ENCODE data around the gene ZCCHC7.
"Not testable (repeated sequence)": the region's sequence is repeated elsewhere in the genome, so short reads cannot be mapped to it uniquely, and the experiment has no call there.

The ZCCHC7 gene

GRCh38 chr9:37203456-37203855, 83.1 kb downstream of the ZCCHC7 start:
- H3K27me3 Mint-ChIP-seq, ATAC-seq, H3K4me3 Mint-ChIP-seq, H3K27ac Mint-ChIP-seq, DNase-seq: not testable (repeated sequence)
- H3K4me1 Mint-ChIP-seq: peaks cover 50% of the 10 kb centered on the region
- H3K9me3 Mint-ChIP-seq: peaks cover 0 to 15% of the 10 kb centered on the region in 2 donors

DNA sequence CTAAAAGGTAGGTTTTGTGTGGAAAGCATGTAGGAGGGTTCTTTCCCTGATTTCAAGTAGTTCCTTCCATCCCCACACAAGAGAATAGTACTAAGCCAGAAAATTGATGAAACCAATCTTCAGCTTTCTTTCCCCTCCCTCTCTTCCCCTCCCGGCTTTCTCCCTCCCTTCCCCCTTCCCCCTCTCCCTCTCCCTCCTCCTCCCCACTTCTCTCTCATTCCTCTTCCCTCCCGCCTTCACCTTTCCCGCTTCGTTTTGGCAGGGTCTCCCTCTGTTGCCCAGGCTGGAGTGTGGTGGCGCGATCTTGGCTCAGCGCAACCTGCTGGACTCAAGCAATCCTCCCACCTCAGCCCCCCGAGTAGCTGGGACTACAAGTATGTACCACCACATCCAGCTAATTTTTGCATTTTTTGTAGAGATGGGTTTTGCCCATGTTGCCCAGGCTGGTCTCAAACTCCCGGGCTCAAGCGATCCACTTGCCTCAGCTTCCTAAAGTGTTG, 85.8 kb downstream of the ZCCHC7 start:
- Mint-ChIP-seq H3K4me1 (peaks cover 45% of the 10 kb centered on the region), H3K27ac (no peak overlapping the region), H3K4me3 (no peak overlapping the region), H3K27me3 (no peaks in the 10 kb centered on the region), H3K9me3 (peaks cover 0 to 11% of the 10 kb centered on the region in 2 donors)
- DNase-seq (no peak), ATAC-seq (no peak)

DNA sequence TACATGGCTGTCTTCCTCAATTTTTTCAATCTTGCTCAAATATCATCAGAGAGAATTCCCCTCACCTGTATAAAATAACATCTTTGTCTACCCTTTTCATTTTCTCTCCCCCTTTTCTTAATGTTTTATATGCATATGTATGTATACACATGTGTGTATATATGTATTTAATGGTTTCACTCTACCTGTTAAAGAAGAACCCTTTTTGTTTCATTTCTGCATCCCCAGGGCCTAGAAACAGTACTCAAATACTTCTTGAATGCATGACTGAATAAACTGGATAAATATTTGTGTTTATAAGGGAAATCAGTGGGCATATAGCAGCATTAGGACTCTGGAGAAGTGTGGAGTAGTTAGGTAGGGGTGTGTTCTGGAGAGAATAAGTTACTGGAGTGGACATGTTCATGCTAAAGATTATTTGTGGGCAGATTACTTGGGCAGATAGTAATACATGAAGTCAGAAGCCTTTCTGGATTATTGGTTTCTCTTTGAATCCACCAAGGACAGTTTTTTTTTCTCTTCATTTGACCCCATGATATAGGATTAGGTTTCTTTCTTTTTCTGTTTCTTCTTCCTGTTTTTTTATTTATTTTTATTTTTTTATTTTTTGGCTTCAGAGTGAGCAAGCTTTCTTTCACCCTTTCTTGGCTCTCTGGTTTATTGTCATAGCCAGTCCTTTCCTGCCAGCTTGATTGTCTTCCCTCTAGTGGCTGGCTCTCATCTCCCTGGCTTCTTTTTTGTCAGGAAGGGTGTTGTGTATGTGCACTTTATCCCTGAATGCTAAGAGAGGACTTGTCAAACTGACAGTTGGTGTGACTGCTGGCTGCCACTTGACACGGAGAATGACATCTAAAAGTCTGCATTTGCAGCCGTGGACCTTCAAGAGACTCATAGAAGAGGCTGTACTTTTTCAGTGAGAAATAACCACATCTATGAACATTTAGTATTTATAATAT, 89.3 kb downstream of the ZCCHC7 start:
- H3K4me1 Mint-ChIP-seq: peaks cover 48% of the 10 kb centered on the region
- H3K27ac Mint-ChIP-seq: no peak overlapping the region
- H3K27me3 Mint-ChIP-seq: no peaks in the 10 kb centered on the region
- H3K9me3 Mint-ChIP-seq: no peaks in the 10 kb centered on the region
- no peak for ATAC-seq
- H3K4me3 Mint-ChIP-seq: no peak overlapping the region
- no peak for DNase-seq

DNA sequence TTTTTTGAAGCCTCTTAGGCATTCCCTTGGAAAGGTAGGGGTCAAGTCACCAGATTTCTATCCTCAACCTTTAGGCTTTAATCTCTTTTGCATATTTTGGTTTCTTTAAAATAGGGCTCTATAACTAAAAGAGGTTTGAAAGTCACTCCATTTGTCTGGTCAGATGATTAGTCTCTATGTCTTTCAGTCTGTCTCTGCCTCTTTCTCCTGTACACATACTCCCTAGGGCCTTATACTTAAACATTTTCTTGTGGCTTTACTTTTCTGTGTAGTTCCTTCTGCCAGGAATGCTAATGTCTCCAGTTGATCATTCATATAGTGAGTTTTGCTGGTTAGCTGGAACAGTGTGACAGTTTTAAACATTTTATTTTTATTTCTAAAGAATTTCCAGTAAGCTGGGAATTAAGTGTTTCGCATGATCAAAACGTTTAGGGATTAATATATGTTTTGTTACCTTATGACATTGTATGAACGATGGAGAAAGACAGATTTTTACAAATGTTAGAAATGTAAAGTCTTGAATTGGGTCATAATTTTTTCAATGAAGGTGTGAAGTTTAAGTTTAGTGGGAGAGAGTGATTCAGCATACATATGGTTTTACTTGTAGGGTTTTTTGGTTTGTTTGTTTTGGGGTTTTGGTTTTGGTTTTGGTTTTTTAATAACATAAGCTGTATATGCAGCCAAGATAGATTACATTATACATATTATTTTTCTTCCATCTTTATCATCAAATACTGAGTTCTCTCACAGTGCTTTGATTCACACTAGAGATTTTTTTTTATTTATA, 90.6 kb downstream of the ZCCHC7 start:
- ATAC-seq (peak; percentile 43), DNase-seq (no peak)
- peaks cover 46% of the 10 kb centered on the region for H3K4me1 Mint-ChIP-seq
- no peak overlapping the region for H3K4me3 Mint-ChIP-seq
- H3K27me3 Mint-ChIP-seq: no peaks in the 10 kb centered on the region
- no peaks in the 10 kb centered on the region for H3K9me3 Mint-ChIP-seq
- H3K27ac Mint-ChIP-seq: peak overlapping the region; percentile 54 to 84

DNA sequence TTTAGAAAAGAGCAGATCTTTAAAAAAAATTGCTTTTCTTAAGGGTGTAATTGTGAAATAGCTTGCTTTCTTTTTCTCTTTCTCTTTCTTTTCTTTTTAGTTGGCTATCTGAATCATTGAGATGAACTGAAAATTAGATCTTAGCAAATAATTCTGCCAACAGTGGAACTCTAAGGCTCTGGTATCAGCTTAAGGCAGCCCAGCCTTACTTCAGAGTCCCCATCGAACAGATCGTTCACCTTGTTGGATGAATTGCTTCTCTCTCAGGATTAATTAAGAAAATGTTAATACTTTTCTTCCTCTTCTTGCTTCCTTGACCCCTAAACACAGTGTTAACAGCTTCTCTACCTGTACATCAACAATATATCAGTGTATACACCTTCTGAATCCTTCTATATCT, 92.1 kb downstream of the ZCCHC7 start:
- H3K4me3 Mint-ChIP-seq: peak overlapping the region in 1 of 2 donors; percentile 3
- ATAC-seq: no peak
- H3K9me3 Mint-ChIP-seq: no peaks in the 10 kb centered on the region
- H3K4me1 Mint-ChIP-seq: peaks cover 31% of the 10 kb centered on the region
- DNase-seq: no peak
- peak overlapping the region in 1 of 2 donors; percentile 74 for H3K27ac Mint-ChIP-seq
- H3K27me3 Mint-ChIP-seq: no peaks in the 10 kb centered on the region

DNA sequence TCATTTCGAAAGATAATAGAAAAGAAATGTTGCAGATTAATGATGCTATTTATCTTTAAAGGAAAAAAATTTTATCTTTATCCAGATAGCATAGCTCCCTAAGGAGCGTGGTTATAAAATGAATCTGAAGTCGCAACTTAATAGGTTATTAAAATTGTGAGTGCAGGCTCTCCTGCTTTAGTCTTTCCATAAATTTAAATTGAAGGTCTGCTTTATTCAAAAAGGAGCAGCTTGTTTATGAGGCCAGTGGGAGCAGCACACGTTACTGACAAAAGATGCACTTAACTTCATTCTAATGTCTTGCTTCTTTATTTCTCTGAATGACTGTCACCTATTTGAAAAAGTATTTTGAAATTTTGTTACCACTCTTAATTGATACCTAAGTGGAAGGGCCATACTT, 95.0 kb downstream of the ZCCHC7 start:
- Mint-ChIP-seq H3K4me1 (peaks cover 23% of the 10 kb centered on the region), H3K9me3 (no peaks in the 10 kb centered on the region), H3K4me3 (no peak overlapping the region), H3K27ac (no peak overlapping the region), H3K27me3 (no peaks in the 10 kb centered on the region)
- no peak for ATAC-seq
- DNase-seq: no peak

GRCh38 chr9:37215830-37216229, 95.5 kb downstream of the ZCCHC7 start:
- DNase-seq: no peak
- Mint-ChIP-seq H3K9me3 (no peaks in the 10 kb centered on the region), H3K27ac (no peak overlapping the region), H3K27me3 (no peaks in the 10 kb centered on the region), H3K4me1 (peaks cover 23% of the 10 kb centered on the region), H3K4me3 (no peak overlapping the region)
- no peak for ATAC-seq

DNA sequence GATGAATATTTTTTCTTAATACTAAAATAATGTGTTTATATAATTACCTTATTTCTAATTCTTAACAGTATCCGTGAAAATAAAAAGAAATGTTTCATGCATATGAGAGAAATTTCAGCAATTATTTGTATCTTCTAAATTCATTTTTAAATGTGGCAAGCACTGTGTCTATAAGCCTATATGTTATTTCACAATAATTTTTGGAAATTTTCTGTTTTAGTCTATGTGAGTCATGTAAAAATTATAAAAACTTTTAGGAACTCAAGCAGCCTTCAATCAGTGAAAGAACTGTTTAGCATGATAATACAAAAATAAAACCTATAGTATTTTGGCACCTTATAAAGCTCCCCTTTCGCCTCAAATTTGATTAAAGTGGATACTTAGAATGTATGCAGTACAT, 96.8 kb downstream of the ZCCHC7 start:
- no peaks in the 10 kb centered on the region for H3K27me3 Mint-ChIP-seq

DNA sequence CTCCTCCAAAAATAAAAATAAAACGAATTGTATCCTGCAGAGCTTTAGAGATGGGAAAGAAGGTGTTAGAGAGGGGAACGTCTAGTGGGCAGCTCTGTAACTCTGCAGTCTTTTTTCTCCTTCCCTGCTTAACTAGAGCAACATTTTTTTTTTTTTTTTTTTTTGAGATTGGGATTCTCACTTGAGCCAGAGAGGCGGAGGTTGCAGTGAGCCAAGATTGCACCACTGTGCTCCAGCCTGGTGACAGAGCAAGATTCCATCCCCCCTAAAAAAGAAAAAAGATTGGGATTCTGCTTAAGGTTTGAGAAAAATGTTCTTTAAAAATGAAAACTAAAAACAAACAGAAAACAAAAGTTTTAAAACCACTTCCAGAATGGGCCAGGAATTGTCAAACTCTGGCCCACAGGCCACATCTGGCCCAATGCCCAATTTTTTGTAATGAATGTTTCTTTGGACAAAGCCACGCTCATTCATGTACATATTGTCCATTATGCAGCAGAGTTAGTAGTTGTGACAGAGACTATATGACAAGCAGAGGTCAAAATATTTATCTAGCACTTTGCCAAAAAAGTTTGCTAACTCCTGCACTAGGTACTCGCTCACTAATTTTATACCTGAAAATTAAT, 98.5 kb downstream of the ZCCHC7 start:
- Mint-ChIP-seq H3K4me1 (peaks cover 25% of the 10 kb centered on the region), H3K4me3 (no peak overlapping the region)

More for the DNA sequence above, 96.8 kb downstream of the ZCCHC7 start:
- DNase-seq (no peak), ATAC-seq (no peak)
- H3K4me3 Mint-ChIP-seq: no peak overlapping the region
- H3K9me3 Mint-ChIP-seq: no peaks in the 10 kb centered on the region
- no peak overlapping the region for H3K27ac Mint-ChIP-seq
- H3K4me1 Mint-ChIP-seq: peaks cover 31% of the 10 kb centered on the region

DNA sequence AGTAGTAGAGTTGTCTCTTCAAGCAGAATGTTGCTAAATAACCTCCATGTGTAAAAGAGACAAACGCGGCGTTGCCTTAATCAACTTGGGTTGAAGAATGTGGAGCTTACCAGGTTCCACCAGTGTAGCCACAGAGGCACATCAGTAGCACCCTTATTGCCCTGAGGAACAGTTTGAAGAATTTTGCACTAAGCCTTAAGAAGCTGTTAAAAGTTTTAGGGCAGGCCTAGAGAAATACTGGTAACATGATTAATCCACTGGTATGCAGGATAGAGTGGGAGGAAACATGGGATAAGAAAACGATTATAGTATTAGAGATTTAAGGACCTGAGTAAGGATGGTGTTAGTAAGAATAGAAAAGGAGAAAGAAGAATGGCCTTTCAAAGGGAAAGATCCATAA, 100.6 kb downstream of the ZCCHC7 start:
- Mint-ChIP-seq H3K4me1 (peaks cover 25% of the 10 kb centered on the region), H3K27me3 (no peaks in the 10 kb centered on the region), H3K9me3 (no peaks in the 10 kb centered on the region), H3K27ac (no peak overlapping the region), H3K4me3 (no peak overlapping the region)
- DNase-seq (no peak), ATAC-seq (no peak)

More for the DNA sequence above, 98.5 kb downstream of the ZCCHC7 start:
- no peak for DNase-seq
- ATAC-seq: no peak
- Mint-ChIP-seq H3K27me3 (no peaks in the 10 kb centered on the region), H3K9me3 (no peaks in the 10 kb centered on the region), H3K27ac (no peak overlapping the region)

GRCh38 chr9:37221489-37222106, 101.2 kb downstream of the ZCCHC7 start:
- no peaks in the 10 kb centered on the region for H3K9me3 Mint-ChIP-seq
- H3K4me1 Mint-ChIP-seq: peaks cover 25% of the 10 kb centered on the region
- no peak overlapping the region for H3K27ac Mint-ChIP-seq
- H3K4me3 Mint-ChIP-seq: no peak overlapping the region
- H3K27me3 Mint-ChIP-seq: no peaks in the 10 kb centered on the region
- ATAC-seq (no peak), DNase-seq (no peak)

- no peaks in the 10 kb centered on the region for H3K27me3 Mint-ChIP-seq
- no peak for ATAC-seq
- H3K27ac Mint-ChIP-seq: no peak overlapping the region
- H3K4me1 Mint-ChIP-seq: peaks cover 14% of the 10 kb centered on the region
- peaks cover 0 to 9% of the 10 kb centered on the region in 2 donors for H3K9me3 Mint-ChIP-seq
- no peak overlapping the region for H3K4me3 Mint-ChIP-seq
- no peak for DNase-seq
These were observed 109.1 kb downstream of the ZCCHC7 start for GRCh38 chr9:37229455-37229854.

DNA sequence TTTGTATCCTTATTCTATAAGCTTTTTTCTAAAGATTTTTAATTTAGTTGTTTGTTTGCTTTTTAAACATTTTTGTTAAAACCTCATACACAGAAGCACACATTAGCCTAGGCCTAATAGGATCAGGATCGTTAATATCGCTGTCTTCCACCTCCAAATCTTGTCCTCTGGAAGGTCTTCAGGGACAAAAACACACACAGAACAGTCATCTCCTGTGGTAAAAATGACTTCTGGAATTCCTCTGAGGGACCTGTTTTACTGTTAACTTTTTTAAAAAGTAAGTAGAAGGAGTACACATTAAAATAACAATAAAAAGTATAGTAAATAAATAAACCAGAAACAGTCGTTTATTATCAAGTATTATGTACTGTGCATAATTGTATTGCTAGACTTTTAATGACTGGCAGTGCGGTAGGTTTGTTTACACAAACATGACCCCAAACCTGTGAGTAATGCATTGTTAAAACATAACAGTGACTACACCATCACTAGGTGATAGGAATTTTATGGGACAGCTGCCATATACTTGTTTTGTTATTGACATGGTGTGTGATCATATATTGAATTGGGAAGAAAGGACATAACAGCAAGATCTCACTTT, 109.6 kb downstream of the ZCCHC7 start:
- no peak for DNase-seq
- no peak for ATAC-seq
- Mint-ChIP-seq H3K27me3 (no peaks in the 10 kb centered on the region), H3K9me3 (peaks cover 0 to 9% of the 10 kb centered on the region in 2 donors), H3K27ac (no peak overlapping the region), H3K4me1 (peaks cover 14% of the 10 kb centered on the region), H3K4me3 (no peak overlapping the region)

- no peak for ATAC-seq
- Mint-ChIP-seq H3K9me3 (peaks cover 0 to 9% of the 10 kb centered on the region in 2 donors), H3K27me3 (no peaks in the 10 kb centered on the region), H3K4me1 (peaks cover 35% of the 10 kb centered on the region), H3K27ac (no peak overlapping the region), H3K4me3 (no peak overlapping the region)
- DNase-seq: no peak
These were observed 116.4 kb downstream of the ZCCHC7 start for GRCh38 chr9:37236822-37237221.

- Mint-ChIP-seq H3K9me3 (peaks cover 0 to 9% of the 10 kb centered on the region in 2 donors), H3K4me3 (no peak overlapping the region), H3K27me3 (no peaks in the 10 kb centered on the region), H3K27ac (no peak overlapping the region), H3K4me1 (peaks cover 32% of the 10 kb centered on the region)
- DNase-seq (no peak), ATAC-seq (no peak)
These were observed 117.7 kb downstream of the ZCCHC7 start for GRCh38 chr9:37238122-37238521.
